NCI-H2107 (cell line): ENCODE results near the gene TECPR2.

Experiments
- DNase-seq: peaks from one replicate; lab custom pipeline; 2025; lab: John Stamatoyannopoulos, UW

Gene TECPR2

DNA sequence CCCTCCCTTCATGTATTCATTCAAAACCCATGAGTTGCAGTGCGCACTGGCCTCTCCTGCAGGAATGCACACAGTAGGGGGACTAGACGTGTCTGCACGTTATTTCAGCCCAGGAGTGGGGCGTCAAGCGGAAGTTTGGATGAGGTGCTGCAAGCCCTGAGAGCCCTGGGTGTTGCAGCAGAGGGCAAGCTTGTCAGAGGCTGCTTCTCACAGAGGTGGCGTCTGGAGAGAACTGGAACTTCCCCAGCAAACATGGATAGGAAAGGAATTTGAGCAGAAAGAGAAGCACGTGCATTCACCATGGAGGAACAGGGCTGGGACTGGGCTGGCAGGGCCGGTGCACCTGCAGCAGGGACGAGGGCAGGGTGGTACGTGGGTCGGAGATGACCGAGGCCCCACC, 64.9 kb downstream of the TECPR2 start:
- DNase-seq = no peak

- no peak for DNase-seq
These were observed 67.6 kb downstream of the TECPR2 start for GRCh38 chr14:102430212-102430908.

DNA sequence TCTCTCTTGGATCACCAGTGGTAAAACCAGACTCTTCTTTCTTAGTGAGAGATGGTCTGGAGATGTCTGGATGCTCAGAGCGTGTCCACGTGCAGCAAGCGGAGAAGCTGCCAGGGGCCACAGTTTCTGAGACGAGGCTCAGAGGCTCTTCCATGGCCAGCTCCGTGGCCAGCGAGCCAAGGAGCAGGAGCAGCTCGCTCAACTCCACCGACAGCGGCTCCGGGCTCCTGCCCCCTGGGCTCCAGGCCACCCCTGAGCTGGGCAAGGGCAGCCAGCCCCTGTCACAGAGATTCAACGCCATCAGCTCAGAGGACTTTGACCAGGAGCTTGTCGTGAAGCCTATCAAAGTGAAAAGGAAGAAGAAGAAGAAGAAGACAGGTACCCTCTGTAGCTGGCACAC, 69.0 kb downstream of the TECPR2 start:
- DNase-seq = no peak

- DNase-seq = no peak
These were observed 72.0 kb downstream of the TECPR2 start for GRCh38 chr14:102434647-102435175.

- peak; percentile 97 for DNase-seq
These were observed 75.5 kb downstream of the TECPR2 start for GRCh38 chr14:102437997-102438915.

- no peak for DNase-seq
These were observed 76.8 kb downstream of the TECPR2 start for GRCh38 chr14:102439556-102439955.

- no peak for DNase-seq
These were observed 77.7 kb downstream of the TECPR2 start for GRCh38 chr14:102440392-102440791.

GRCh38 chr14:102442241-102443211, 79.8 kb downstream of the TECPR2 start:
- no peak for DNase-seq

DNA sequence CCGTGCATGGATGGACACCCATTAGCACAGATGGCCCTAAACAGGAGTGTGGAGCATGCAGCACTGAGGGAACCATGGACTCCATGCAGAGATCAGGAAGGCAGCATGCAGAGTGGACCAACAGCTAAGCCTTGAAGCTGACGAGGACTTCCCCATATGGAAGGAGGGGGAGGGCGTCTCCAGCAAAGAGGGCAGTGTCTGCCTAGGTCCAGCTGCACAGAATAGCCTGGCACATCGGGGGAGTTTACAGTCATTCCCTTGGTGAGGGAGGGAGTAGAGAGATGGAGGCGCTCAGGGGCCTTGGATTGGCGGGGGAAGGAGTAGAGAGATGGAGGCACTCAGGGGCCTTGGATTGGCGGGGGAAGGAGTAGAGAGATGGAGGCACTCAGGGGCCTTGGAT, 82.3 kb downstream of the TECPR2 start:
- DNase-seq = no peak

GRCh38 chr14:102445641-102446040, 82.9 kb downstream of the TECPR2 start:
- DNase-seq = no peak

GRCh38 chr14:102450206-102451063, 87.7 kb downstream of the TECPR2 start:
- DNase-seq = no peak

- DNase-seq = no peak
These were observed 88.3 kb downstream of the TECPR2 start for GRCh38 chr14:102451064-102451352.

GRCh38 chr14:102452302-102452701, 89.6 kb downstream of the TECPR2 start:
- DNase-seq = no peak

DNA sequence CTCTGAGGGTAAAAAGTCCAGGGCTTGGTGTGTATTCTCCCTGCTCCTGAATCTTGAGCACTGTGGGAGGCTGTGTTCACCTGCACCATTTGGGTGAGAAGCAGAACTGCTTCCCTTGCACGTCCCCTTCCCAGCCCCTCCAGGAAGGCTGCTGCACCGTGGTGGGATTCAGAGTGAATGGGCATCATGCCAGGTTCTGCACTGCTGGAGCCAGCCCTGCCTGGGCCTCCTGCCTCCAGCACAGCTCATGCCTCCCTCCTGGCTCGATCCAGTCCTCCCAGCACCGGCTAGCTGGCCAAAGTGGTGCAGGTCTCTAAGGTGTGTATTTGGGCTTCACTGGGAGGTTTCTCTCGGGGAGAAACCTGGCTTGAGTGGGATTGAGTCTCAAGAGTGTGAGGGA, 92.0 kb downstream of the TECPR2 start:
- no peak for DNase-seq

GRCh38 chr14:102457509-102457908, 94.8 kb downstream of the TECPR2 start:
- DNase-seq = no peak

DNA sequence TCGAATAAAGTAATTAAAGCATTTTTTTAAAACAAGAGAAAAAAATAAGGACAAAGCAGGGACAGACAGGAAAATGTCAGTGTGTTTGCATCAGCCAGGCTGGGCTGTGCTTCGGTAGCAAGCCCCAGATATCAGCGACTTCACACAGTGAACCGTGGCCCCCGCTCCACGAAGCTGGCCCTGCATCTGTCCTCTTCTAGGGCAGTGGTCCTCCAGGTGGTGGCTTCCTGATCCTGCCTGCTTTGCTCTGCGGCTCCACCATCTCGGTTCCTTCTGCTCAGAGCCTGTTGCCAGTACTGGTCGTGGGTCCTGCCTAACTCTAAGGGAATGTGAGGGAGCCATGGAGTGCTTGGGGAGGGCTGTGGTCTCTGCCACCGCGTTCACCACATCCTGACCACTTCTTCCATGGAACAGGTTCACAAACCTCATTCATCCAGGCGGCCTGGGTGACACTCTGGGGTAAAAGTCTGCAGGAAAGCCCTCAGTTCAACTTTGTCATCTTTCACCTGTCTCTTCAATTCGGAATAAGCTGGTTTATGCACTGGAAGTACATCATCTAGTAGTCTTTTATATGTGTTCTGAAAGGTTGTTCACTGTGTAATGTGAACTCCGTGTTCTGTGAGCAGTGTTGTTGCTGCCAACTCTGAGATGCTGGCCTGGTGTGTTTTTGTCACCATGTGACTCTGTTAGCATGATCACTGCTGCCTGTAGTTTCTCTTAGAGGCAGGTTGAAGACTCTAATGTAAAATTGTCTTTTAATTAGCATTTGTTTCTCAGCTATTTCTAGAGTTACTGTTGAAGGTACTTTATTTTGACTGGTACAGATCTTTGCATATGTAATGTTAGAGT, 99.0 kb downstream of the TECPR2 start:
- DNase-seq = no peak

- DNase-seq = peak; percentile 22
These were observed 99.7 kb downstream of the TECPR2 start for GRCh38 chr14:102462391-102462790.

- DNase-seq = no peak
These were observed 101.3 kb downstream of the TECPR2 start for GRCh38 chr14:102464006-102464405.

DNA sequence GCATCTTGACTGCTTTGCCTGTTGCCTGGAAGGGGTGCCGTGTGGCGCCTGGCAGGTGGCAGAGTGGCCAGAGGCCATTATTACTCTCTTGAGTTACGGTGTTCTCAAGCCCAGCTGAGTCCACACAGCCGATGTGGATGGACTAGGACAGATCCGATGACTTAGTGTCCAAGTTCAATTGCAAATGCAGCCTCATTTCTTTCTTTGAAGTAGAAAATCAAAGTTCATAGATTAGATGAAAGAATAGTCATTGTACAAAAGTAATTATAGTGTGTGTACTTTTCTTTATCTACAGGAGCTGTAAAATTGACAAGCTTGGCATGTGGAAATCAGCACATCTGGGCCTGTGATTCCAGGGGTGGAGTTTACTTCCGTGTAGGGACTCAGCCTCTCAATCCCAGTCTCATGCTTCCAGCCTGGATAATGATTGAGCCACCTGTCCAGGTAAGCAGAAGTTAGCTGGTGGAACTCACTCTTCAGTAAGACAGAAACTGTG, 102.2 kb downstream of the TECPR2 start:
- DNase-seq = no peak

DNA sequence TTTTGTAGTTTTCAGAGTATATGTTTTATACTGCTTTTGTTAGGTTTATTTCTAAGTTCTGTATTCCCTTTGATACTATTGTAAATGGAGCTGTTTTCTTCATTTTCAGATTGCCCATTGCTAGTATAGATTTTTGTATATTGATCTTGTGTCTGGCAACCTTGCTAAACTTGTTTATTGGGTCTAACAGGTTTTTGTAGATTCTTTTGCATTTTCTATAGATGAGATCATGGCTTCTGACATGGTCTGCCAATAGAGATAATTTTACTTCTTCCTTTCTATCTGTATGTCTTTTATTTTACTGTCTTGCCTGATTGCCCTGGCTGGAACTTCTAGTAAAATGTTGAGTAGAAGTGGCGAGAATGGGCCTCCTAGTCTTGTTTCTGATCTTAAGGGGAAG, 106.5 kb downstream of the TECPR2 start:
- DNase-seq = no peak
